ENCODE measurements around the gene DIP2C.

- TF ChIP-seq CTCF (IDR thresholded peaks at IDR 0.05) = no peak
- TF ChIP-seq POLR2A (IDR thresholded peaks at IDR 0.05) = no peak
- TF ChIP-seq POLR2AphosphoS5 (IDR thresholded peaks at IDR 0.05) = no peak
Measured at GRCh38 chr10:588246-589165, 101.0 kb downstream of the DIP2C start.
